Measurements from ENCODE around the gene CCP110. TPM values are rescaled to one million over a fixed set of nuclear protein-coding genes. Genes with fewer than 3 reads are reported as not detected.

The CCP110 gene
- total RNA-seq, 2 donors from 2014 or later = 13.8 to 20.7 TPM

GRCh38 chr16:19522397-19522732 is 1.4 kb upstream of the CCP110 start:
- intact Hi-C loops (cut with DNase I) = loop anchor here (5.0 kb wide), 1 partner anchor 455 kb away; the partner anchor contains the start of gene COQ7
- Histone ChIP-seq H3K4me1 (replicated peaks) (peaks cover 7% of the 10 kb centered on the region), H3K27me3 (replicated peaks; ENCODE audit: insufficient read depth) (no peaks in the 10 kb centered on the region), H3K4me3 (no peak overlapping the region), H3K36me3 (no peaks in the 10 kb centered on the region), H3K9me3 (no peaks in the 10 kb centered on the region), H3K27ac (peak overlapping the region; percentile 86 to 90)
- DNase-seq (ENCODE audit: low spot score) = no peak
- 30% methylated on average over 5 of the region's 5 CpGs for WGBS
- no peak for TF ChIP-seq POLR2A (IDR thresholded peaks at IDR 0.05)
- no peak for TF ChIP-seq POLR2AphosphoS5 (IDR thresholded peaks at IDR 0.05)
- TF ChIP-seq CTCF (IDR thresholded peaks at IDR 0.05) = no peak

- Histone ChIP-seq H3K27ac (peak overlapping the region in 1 of 2 donors; percentile 90), H3K4me3 (no peak overlapping the region), H3K4me1 (replicated peaks) (peaks cover 5% of the 10 kb centered on the region)
These were observed 982 bp upstream of the CCP110 start for GRCh38 chr16:19522760-19523159.

GRCh38 chr16:19523184-19523558 is 571 bp upstream of the CCP110 start:
- Histone ChIP-seq H3K4me1 (replicated peaks) (peaks cover 5% of the 10 kb centered on the region), H3K9me3 (no peaks in the 10 kb centered on the region), H3K36me3 (no peaks in the 10 kb centered on the region), H3K27me3 (replicated peaks; ENCODE audit: insufficient read depth) (no peaks in the 10 kb centered on the region), H3K27ac (no peak overlapping the region), H3K4me3 (no peak overlapping the region)
- WGBS = 72% methylated on average over 18 of the region's 18 CpGs
- TF ChIP-seq POLR2A (IDR thresholded peaks at IDR 0.05) = no peak
- TF ChIP-seq CTCF (IDR thresholded peaks at IDR 0.05) = no peak
- no peak for TF ChIP-seq POLR2AphosphoS5 (IDR thresholded peaks at IDR 0.05)
- DNase-seq (ENCODE audit: low spot score) = no peak
- intact Hi-C loops (cut with DNase I) = loop anchor here (5.0 kb wide), 1 partner anchor 456 kb away; the partner anchor contains the start of gene COQ7

More at GRCh38 chr16:19522760-19523159, 982 bp upstream of the CCP110 start:
- WGBS = 81% methylated on average over 2 of the region's 2 CpGs
- DNase-seq (ENCODE audit: low spot score) = no peak
- Histone ChIP-seq H3K9me3 (no peaks in the 10 kb centered on the region), H3K27me3 (replicated peaks; ENCODE audit: insufficient read depth) (no peaks in the 10 kb centered on the region), H3K36me3 (no peaks in the 10 kb centered on the region)
- intact Hi-C loops (cut with DNase I) = loop anchor here (5.0 kb wide), 1 partner anchor 455 kb away; the partner anchor contains the start of gene COQ7
- TF ChIP-seq POLR2A (IDR thresholded peaks at IDR 0.05) (no peak), POLR2AphosphoS5 (IDR thresholded peaks at IDR 0.05) (no peak), CTCF (IDR thresholded peaks at IDR 0.05) (no peak)

DNA sequence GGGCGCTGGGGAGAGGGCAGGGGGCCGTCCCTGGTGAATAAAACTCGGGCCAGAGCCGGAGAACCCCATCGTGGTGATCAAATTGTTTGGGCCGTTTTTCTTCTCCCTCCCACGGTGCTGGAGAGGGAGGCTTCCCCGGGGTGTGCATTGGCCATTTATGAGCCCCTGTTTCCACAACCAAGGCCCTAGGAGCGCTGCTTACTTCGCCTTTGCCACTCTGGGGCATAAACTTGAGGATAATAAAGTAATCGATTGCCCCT is 544 bp downstream of the CCP110 start:
- peak overlapping the region; percentile 67 to 84 for H3K4me3 ChIP-seq
- no peak for DNase-seq (ENCODE audit: low spot score)
- 1% methylated on average over 11 of the region's 11 CpGs for WGBS
- H3K27ac ChIP-seq = peak overlapping the region; percentile 59 to 68
- H3K27me3 ChIP-seq (replicated peaks; ENCODE audit: insufficient read depth) = no peaks in the 10 kb centered on the region
- TF ChIP-seq POLR2AphosphoS5 (IDR thresholded peaks at IDR 0.05) (no peak), CTCF (IDR thresholded peaks at IDR 0.05) (no peak), POLR2A (IDR thresholded peaks at IDR 0.05) (no peak)
- no peaks in the 10 kb centered on the region for H3K36me3 ChIP-seq
- peaks cover 5% of the 10 kb centered on the region for H3K4me1 ChIP-seq (replicated peaks)
- intact Hi-C loops (cut with DNase I) = loop anchor here (2.0 to 5.0 kb wide), 2 partner anchors 31 to 457 kb away; partner anchors contain the start of genes COQ7 and VPS35L
- no peaks in the 10 kb centered on the region for H3K9me3 ChIP-seq

DNA sequence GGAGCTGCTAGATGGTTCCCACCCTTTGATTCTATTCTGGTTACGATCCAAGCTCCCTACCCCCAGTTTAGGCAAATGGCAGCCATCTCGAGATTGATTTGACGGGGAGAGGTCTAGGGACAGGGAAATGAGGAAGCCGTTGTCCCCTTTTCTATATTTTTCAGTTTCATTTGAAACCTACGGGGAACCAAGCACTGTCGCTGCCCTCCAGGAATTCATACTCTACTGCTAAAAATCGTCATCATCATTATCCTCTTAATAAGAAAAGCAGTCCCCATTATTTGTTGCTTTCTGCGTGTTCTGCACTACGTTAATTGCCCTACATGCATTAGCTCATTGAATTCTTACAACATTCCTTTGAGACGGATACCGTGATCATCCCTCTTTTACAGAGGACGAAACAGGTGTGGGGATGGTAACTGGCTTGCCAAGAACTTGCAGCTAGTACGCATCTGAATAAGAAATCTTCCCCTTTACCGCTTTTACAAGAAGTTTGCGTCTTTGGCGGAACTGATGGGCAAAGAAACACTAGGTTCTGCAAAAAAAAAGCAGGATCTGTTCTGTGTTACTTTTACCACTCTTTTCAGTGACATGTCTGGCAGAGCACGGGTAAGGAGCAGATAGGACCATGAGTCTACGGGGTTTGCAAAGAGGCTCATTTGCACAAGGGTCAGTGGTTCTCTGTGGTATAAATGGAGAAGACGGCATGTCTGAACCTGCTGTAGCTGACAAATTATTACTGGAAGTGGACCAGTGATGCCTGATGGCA is 1.1 kb downstream of the CCP110 start:
- Histone ChIP-seq H3K9me3 (no peaks in the 10 kb centered on the region), H3K27ac (peak overlapping the region; percentile 59 to 68), H3K27me3 (replicated peaks; ENCODE audit: insufficient read depth) (no peaks in the 10 kb centered on the region), H3K4me3 (peak overlapping the region; percentile 67 to 84), H3K4me1 (replicated peaks) (peaks cover 5% of the 10 kb centered on the region), H3K36me3 (no peaks in the 10 kb centered on the region)
- intact Hi-C loops (cut with DNase I) = loop anchor here (2.0 to 5.0 kb wide), 2 partner anchors 30 to 457 kb away; partner anchors contain the start of genes COQ7 and VPS35L
- TF ChIP-seq POLR2A (IDR thresholded peaks at IDR 0.05) = no peak
- TF ChIP-seq CTCF (IDR thresholded peaks at IDR 0.05) = no peak
- TF ChIP-seq POLR2AphosphoS5 (IDR thresholded peaks at IDR 0.05) = no peak
- WGBS = 4% methylated on average over 19 of the region's 19 CpGs
- no peak for DNase-seq (ENCODE audit: low spot score)
